CD4-positive, alpha-beta T cell treated with Interferon gamma for 1 hour (primary cell): ENCODE measurements around the gene LRIT2.
A peak's percentile ranks its signal among the peaks of the same experiment; 100 is the strongest.

Source experiments
- DNase-seq: peaks from one replicate; pipeline ENCODE4 v3.0.0-alpha.2; 2020

The LRIT2 gene

DNA sequence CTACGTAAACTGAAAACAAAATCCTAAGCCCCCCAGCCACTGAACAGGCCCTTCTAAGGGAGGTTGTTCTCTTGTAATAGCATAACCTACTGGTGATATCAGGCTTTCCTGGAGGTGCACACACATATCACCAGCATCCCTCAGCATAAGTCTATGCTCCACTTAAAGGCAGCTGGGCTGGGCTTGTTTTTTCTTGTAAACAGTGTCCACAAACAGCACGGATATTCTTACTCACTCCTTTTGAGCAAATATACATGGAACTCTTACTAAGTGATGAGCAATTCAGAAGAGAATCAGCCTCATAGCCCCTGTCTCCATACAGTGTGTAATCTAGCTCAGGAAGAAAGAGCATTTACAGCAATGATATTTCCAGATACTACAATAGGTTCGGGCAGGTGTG is 13.6 kb upstream of the LRIT2 start:
- no peak for DNase-seq

GRCh38 chr10:84237199-84238051 is 12.1 kb upstream of the LRIT2 start:
- no peak for DNase-seq

DNA sequence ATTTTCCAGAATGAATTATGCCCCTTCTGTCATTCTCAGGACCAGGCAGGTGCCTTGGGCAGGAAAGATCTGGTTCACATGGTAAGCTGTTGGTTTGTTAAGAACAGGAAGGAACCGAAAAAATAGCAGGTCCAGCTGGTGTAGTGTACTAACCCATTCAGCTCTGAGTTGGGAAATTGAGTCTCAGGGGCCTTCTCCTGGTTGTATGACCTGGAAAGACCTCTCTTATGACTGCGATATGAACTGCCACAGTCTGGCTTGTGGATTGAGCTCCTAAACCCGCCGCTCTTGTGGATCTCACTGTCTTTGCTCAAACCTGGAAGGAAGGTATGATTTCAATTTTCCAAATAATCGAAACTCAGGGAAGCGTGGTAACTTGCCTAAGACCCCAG is 11.5 kb upstream of the LRIT2 start:
- DNase-seq = no peak

- no peak for DNase-seq
These were observed 9.8 kb upstream of the LRIT2 start for GRCh38 chr10:84235096-84235495.

DNA sequence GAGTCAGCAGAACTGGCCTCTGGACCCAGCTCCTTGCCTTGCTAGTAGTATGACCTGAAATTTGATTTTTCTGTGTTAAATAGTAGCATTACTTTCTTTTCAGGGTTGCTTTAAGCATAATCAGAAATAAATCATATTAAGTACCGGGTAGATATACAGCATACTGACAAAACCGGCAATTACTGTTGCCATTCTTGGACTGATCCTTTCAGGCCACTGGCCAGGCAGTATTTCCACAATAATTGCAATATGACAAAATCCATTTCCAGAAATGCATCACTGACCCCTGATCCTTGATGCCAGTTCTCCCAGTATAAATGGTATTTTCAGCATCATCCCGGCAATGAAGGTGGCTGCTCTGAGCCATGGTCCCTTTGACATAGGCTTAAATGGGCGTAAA is 9.1 kb upstream of the LRIT2 start:
- DNase-seq = no peak

DNA sequence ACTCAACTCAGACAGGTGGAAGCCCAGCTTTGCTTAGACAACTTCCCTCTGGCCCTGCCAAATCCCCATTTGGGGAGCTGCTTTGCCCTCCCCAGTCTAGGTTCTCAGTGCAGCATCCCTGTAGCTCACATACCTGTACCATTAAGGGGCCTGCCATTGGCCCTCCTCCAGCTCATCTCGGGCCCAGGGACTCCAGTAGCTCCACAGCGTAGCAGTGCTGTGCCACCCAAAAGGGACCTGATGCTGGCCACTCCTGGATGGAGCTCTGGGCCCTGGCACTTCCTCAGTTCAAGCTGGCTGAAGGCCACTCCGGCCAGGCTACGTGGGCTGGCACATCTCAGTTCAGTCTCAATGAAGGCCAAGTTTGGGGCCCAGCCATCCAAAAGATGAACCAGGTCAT is 8.6 kb upstream of the LRIT2 start:
- no peak for DNase-seq

DNA sequence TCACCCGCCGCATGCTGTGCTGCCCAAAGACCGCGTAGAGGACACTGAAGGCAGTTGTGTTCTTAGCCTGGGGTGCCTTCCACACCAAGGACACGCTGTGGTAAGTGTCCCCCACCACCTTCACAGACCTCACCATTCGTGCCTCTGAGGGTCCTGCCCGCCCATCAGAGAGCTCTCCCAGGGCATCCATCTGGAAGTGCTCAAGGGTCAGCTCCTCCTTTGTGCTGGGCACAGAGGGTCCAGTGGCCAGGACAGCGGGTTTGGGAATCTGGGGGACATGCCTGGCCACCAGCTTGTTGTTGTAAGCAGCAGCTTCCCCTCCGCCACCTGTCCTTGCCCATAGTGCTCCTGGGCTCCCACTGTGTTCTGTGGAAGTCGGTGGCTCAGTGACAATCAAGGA is 7.0 kb upstream of the LRIT2 start:
- DNase-seq = no peak

GRCh38 chr10:84230359-84230758 is 5.0 kb upstream of the LRIT2 start:
- DNase-seq = no peak

- no peak for DNase-seq
These were observed 2.5 kb upstream of the LRIT2 start for GRCh38 chr10:84227810-84228209.

- DNase-seq = no peak
These were observed 1.3 kb upstream of the LRIT2 start for GRCh38 chr10:84226616-84227015.

GRCh38 chr10:84224411-84225028 is 824 bp downstream of the LRIT2 start:
- DNase-seq = no peak

DNA sequence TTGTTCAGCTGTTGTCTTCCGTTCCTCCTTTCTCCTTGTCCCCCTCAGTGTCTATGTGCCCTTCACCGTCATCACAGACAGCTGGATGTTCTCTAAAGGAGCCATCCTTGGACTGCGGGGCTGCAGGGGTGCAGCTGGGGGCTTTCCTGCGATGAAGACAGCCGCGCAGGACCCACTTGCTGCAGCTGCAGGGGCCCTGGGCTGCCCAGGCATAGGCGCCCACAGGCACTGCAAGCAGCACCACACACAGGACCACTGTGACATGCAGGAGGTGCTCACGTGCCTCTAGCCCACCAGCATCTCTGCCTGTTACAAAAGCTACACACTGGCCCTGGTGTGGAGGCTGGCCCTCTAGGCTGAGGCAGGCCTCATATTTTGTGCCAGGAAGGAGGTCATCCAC is 3.4 kb downstream of the LRIT2 start:
- no peak for DNase-seq

- DNase-seq = no peak
These were observed 7.6 kb downstream of the LRIT2 start for GRCh38 chr10:84217746-84218145.

DNA sequence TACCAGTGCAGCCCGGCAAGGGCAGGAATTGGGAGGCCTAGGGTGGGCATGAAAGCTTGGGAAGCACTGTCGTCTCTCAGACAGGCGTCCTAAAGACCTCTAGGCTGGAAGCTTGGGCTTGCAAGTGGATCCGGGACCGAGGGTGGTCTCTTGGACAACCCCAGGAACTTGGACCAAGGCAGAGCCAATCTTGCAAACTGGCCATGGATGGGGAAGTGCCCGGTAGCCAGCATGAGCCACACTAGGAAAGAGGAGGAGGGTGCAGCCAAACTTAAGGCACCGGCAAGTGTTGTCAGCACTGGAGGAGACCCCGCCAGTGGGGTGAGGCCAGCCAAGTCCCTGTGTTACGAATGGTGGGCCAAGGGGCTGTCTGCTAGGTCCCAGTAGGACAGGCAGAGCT is 8.5 kb downstream of the LRIT2 start:
- DNase-seq = no peak

DNA sequence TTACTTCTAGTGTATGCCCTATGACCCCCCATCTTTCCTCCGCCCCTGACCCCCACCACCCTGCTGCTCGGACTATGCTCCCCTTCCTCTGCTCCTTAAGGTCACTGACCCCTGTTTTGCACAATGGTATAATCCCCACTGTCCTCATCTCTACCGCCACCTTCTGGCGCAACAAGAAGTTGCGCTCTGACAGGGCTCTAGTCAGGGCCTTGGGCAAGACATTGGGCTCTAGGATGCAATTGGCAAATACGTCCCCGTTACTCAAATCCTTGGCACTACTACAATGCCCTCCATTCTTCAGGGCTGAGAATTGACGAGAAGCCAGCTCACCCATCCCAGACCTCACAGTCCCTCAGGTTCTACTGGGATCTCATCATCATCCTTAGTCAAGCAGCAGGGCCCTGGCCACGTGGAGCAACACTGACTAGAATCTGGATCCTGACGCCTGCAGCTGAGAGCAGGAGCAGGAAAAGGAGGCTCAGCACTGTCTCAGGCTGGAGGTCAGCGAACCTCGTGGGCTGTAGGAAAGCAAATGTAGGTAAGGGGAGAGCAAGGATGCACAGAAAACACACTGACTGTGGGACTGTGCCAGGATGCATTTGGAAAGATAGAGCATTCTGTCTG is 10.6 kb downstream of the LRIT2 start:
- DNase-seq = no peak

- DNase-seq = no peak
These were observed 11.2 kb downstream of the LRIT2 start for GRCh38 chr10:84214046-84214572.

GRCh38 chr10:84213076-84213475 is 12.3 kb downstream of the LRIT2 start:
- no peak for DNase-seq

DNA sequence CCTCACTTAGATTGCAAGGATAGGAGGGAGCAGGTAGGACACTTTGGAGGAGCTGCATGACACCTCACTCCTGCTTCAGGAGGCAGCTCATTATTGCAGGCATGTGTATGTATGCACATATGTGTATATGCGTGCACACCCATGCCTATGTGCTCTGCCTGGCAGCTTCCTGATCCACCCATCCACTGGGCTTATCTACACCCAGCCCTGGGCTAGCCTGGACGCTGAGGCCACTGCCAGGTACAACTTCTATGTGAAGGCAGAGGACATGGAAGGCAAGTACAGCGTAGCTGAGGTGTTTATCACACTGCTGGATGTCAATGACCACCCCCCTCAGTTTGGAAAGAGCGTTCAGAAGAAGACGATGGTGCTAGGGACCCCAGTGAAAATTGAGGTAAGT is 13.3 kb downstream of the LRIT2 start:
- no peak for DNase-seq

GRCh38 chr10:84211566-84211965 is 13.8 kb downstream of the LRIT2 start:
- DNase-seq = no peak

DNA sequence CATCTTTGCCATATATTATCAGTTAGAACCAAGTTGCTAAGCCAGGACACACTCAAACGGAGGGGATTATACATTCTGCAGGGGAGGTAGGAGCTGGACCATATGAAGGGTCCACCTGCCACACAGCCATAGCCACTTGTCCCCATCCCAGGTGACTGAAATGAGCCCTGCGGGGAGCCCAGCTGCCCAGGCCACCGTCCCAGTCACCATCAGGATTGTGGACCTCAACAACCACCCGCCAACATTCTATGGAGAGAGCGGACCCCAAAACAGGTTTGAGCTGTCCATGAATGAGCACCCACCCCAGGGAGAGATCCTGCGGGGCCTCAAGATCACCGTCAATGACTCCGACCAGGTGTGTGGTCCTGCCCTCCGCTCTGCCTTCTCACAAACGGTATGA is 17.3 kb downstream of the LRIT2 start:
- DNase-seq = no peak

- DNase-seq = no peak
These were observed 19.4 kb downstream of the LRIT2 start for GRCh38 chr10:84205853-84206525.

DNA sequence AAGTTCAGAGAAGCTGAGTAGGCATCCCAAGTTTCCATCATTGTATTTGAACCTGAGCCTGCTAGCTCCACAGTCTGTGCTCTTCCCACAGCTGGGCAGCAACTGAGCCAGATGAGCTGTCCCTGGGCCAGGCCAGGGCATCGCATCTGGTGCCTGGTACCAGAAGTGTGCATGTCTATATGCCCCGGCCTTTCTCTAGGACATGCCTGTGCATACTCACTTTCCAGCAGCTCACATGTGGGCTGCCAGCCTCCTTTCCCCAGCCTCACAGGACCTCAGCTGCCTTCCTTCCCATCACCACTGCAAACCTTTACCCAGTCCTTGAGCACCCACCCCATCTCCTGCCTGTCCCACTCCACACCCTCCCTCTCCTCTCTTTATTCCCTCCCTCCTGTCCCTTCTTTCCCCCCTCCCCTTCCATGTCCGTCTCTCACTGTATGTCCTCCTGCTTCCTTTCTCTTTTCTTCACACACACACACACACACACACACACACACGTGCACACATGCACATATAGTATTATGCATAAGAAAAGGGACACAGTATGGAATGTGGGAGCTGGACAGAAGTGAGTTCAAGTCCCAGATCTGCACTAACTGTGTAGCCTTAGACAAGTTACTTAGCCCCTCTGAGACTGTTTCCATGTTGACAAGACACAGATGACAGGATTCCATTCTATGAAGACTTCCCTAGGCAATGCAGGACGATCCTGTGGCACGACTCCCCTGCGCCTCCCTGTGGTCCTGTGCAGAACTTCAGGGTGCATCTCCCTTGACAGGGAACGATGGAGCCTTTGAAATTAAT is 20.1 kb downstream of the LRIT2 start:
- peak; percentile 51 for DNase-seq

DNA sequence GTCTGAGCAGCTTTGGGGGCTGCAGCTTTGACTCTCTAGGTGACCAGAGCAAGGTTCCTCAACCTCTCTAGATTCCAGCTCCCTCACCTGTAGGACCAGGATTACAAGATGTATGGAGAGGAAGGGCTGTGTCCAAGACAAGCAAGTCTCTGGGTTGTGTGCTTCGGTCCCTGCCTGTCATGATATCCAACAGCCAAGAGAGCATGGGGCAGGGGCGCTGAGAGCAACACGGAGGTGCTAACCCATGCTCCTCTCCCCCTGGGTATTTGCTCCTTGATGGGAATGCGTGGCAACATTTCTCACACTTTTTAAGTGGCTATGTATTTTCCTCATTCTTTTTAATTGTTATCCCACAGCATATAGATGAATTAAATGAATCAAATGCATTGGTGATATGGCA is 20.7 kb downstream of the LRIT2 start:
- no peak for DNase-seq
